ENCODE measurements around the gene CUL1. TPM values are rescaled to one million over a fixed set of nuclear protein-coding genes. Genes with fewer than 3 reads are reported as not detected.

Gene CUL1
- total RNA-seq, 1 donor = 61.7 TPM

GRCh38 chr7:148747274-148747673 is 48.6 kb downstream of the CUL1 start:
- no peak for DNase-seq (ENCODE audit: low read depth)

GRCh38 chr7:148750442-148751355 is 52.0 kb downstream of the CUL1 start:
- DNase-seq (ENCODE audit: low read depth) = no peak
- TF ChIP-seq, protein P1, sequence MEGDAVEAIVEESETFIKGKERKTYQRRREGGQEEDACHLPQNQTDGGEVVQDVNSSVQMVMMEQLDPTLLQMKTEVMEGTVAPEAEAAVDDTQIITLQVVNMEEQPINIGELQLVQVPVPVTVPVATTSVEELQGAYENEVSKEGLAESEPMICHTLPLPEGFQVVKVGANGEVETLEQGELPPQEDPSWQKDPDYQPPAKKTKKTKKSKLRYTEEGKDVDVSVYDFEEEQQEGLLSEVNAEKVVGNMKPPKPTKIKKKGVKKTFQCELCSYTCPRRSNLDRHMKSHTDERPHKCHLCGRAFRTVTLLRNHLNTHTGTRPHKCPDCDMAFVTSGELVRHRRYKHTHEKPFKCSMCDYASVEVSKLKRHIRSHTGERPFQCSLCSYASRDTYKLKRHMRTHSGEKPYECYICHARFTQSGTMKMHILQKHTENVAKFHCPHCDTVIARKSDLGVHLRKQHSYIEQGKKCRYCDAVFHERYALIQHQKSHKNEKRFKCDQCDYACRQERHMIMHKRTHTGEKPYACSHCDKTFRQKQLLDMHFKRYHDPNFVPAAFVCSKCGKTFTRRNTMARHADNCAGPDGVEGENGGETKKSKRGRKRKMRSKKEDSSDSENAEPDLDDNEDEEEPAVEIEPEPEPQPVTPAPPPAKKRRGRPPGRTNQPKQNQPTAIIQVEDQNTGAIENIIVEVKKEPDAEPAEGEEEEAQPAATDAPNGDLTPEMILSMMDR (IDR thresholded peaks at IDR 0.05; ENCODE audit: insufficient read depth, low read depth, low read length) = no peak
- no peak overlapping the region for H3K4me3 ChIP-seq (ENCODE audit: low read depth, low read length)

More at GRCh38 chr7:148747274-148747673, 48.6 kb downstream of the CUL1 start:
- TF ChIP-seq, protein P1 (IDR thresholded peaks at IDR 0.05; ENCODE audit: insufficient read depth, low read depth, low read length) = no peak
- no peak overlapping the region for H3K4me3 ChIP-seq (ENCODE audit: low read depth, low read length)

DNA sequence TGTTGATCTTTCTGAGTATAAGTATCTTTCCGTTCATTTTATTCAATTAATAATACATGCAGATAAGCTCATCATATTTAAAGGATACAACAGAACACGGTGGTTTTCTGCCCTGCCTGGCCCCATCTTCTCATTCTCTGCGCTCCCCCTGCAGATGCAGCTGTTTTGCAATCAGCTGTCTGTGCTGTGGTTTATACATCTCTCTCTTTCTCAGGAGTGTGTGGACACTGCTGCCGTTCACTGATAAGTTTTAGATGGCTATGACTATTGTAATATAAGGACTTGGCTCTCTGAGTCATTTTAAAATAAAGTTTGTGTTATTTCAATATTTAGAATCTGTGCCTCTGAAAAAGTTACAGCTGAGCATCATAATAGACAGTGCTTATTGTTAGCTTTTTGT is 54.5 kb downstream of the CUL1 start:
- peak; percentile 53 for DNase-seq (ENCODE audit: low read depth)
- TF ChIP-seq, protein P1 (IDR thresholded peaks at IDR 0.05; ENCODE audit: insufficient read depth, low read depth, low read length) = no peak
- no peak overlapping the region for H3K4me3 ChIP-seq (ENCODE audit: low read depth, low read length)

- no peak for DNase-seq (ENCODE audit: low read depth)
- TF ChIP-seq, protein P1 (IDR thresholded peaks at IDR 0.05; ENCODE audit: insufficient read depth, low read depth, low read length) = no peak
- H3K4me3 ChIP-seq (ENCODE audit: low read depth, low read length) = no peak overlapping the region
These were observed 56.2 kb downstream of the CUL1 start for GRCh38 chr7:148754912-148755311.

DNA sequence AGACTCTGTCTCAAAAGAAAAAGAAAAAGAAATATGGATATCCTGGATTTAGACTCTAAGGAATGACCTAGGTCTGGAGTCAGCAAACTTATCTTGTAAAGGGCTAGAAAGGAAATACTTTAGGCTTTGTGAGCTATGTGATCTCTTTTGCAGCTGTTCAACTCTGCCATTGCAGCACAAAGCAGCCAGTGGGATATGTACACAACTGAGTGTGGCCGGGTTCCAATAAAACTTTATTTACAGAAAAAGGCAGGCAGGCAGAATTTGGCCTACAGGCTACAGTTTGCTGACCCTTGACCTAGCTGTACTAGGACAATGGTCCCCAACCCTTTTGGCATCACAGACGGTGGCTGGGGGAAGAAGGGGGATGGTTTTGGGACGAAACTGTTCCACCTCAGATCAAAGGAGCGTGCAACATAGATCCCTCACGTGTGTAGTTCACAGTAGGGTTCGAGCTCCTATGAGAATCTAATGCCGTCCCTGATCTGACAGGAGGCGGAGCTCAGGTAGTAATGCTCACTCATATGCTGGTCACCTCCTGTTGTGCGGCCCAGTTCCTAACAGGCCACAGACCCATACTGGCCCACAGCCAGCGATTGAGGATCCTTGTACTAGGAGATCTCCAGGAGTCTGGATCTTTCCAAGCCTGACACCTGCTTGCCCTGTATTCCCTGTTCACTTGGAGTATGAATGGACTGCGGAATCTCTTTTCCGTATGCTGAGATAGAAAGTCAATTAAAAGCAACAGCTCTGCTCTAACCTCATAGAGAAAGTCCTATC is 63.0 kb downstream of the CUL1 start:
- peak; percentile 73 for DNase-seq (ENCODE audit: low read depth)
- no peak overlapping the region for H3K4me3 ChIP-seq (ENCODE audit: low read depth, low read length)
- TF ChIP-seq, protein P1 (IDR thresholded peaks at IDR 0.05; ENCODE audit: insufficient read depth, low read depth, low read length) = no peak

- no peak overlapping the region for H3K4me3 ChIP-seq (ENCODE audit: low read depth, low read length)
- TF ChIP-seq, protein P1 (IDR thresholded peaks at IDR 0.05; ENCODE audit: insufficient read depth, low read depth, low read length) = no peak
- peak; percentile 90 for DNase-seq (ENCODE audit: low read depth)
These were observed 64.9 kb downstream of the CUL1 start for GRCh38 chr7:148763622-148764021.

Measured in fibroblast of villous mesenchyme (primary cell).